Liver (tissue), 9 donors: ENCODE measurements around the gene AFF2. TPM values are rescaled to one million over a fixed set of nuclear protein-coding genes. Genes with fewer than 3 reads are reported as not detected.

Experiments used
- DNase-seq: peaks from one replicate; pipeline ENCODE4 v3.0.0-alpha.2; 2017; ENCODE audit warnings: low spot score
- H3K27ac ChIP-seq, 2 donors: one replicate each; pipeline ENCODE4 v1.7.0; 2013; ENCODE audit warnings: inconsistent platforms in 2 of 2, low read length in 2 of 2, control low read depth in 1 of 2, low read depth in 1 of 2, mild to moderate bottlenecking in 1 of 2
- H3K27me3 ChIP-seq, 4 donors: one replicate each; pipeline versions ENCODE4 v1.6.1 to v1.7.0; 2013; ENCODE audit warnings: low read length in 3 of 4, inconsistent platforms in 1 of 4, mild to moderate bottlenecking in 1 of 4, moderate library complexity in 1 of 4; ENCODE audit not compliant: control insufficient read depth in 4 of 4, insufficient read depth in 4 of 4
- H3K36me3 ChIP-seq, 4 donors: one replicate each; pipeline versions ENCODE4 v1.6.1 to v1.7.0; 2013; ENCODE audit warnings: low read length in 3 of 4, mild to moderate bottlenecking in 3 of 4, low read depth in 1 of 4, moderate library complexity in 1 of 4; ENCODE audit not compliant: control insufficient read depth in 4 of 4, insufficient read depth in 3 of 4
- H3K4me1 ChIP-seq, 4 donors: one replicate each; pipeline versions ENCODE4 v1.6.1 to v1.7.0; 2013; ENCODE audit warnings: low read length in 3 of 4, mild to moderate bottlenecking in 3 of 4, moderate library complexity in 1 of 4; ENCODE audit not compliant: control insufficient read depth in 4 of 4, insufficient read depth in 4 of 4
- H3K4me3 ChIP-seq, 3 donors: one replicate each; pipeline versions ENCODE4 v1.6.1 to v1.7.0; 2013; ENCODE audit warnings: low read length in 3 of 3, control low read depth in 1 of 3, low read depth in 1 of 3, mild to moderate bottlenecking in 1 of 3
- H3K9ac ChIP-seq, 2 donors: one replicate each; pipeline ENCODE4 v1.7.0; 2013; ENCODE audit warnings: low read length in 2 of 2, mild to moderate bottlenecking in 2 of 2, moderate library complexity in 2 of 2, control low read depth in 1 of 2, low read depth in 1 of 2
- H3K9me3 ChIP-seq, 4 donors: one replicate each; pipeline versions ENCODE4 v1.6.1 to v1.7.0; 2013; ENCODE audit warnings: low read length in 3 of 4; ENCODE audit not compliant: control insufficient read depth in 4 of 4
- EGR1 ChIP-seq, 2 donors: IDR thresholded peaks; 2 replicates each; pipeline ENCODE4 v1.6.1; 2016 to 2018; ENCODE audit warnings: antibody characterized with exemption in 2 of 2, low read depth in 2 of 2
- FOXA1 ChIP-seq: IDR thresholded peaks from 2 replicates; pipeline ENCODE4 v1.6.1; 2016; ENCODE audit warnings: antibody characterized with exemption
- FOXA2 ChIP-seq: IDR thresholded peaks from 2 replicates; pipeline ENCODE4 v1.6.1; 2016; ENCODE audit warnings: antibody characterized with exemption
- GABPA ChIP-seq, 2 donors: IDR thresholded peaks in 1 of 2; conservative IDR thresholded peaks in 1 of 2; 2 replicates each; pipeline ENCODE4 v1.6.1; 2016; ENCODE audit warnings: antibody characterized with exemption in 2 of 2, mild to moderate bottlenecking in 1 of 2, moderate library complexity in 1 of 2
- HNF4A ChIP-seq, 2 donors: conservative IDR thresholded peaks; 2 replicates each; pipeline ENCODE4 v1.6.1; 2016; ENCODE audit warnings: antibody characterized with exemption in 2 of 2, mild to moderate bottlenecking in 2 of 2
- HNF4G ChIP-seq: IDR thresholded peaks from 2 replicates; pipeline ENCODE4 v1.6.1; 2016; ENCODE audit warnings: antibody characterized with exemption
- JUND ChIP-seq, 2 donors: IDR thresholded peaks; 2 replicates each; pipeline ENCODE4 v1.6.1; 2016; ENCODE audit warnings: antibody characterized with exemption in 2 of 2
- NR2F2 ChIP-seq: IDR thresholded peaks from 2 replicates; pipeline ENCODE4 v1.6.1; 2016; ENCODE audit warnings: antibody characterized with exemption
- RAD21 ChIP-seq, 2 donors: IDR thresholded peaks; 2 replicates each; pipeline ENCODE4 v1.6.1; 2016; ENCODE audit warnings: antibody characterized with exemption in 2 of 2, mild to moderate bottlenecking in 2 of 2
- RXRA ChIP-seq, 2 donors: IDR thresholded peaks; 2 replicates each; pipeline ENCODE4 v1.6.1; 2017 to 2018; ENCODE audit warnings: antibody characterized with exemption in 2 of 2, mild to moderate bottlenecking in 1 of 2
- SP1 ChIP-seq: IDR thresholded peaks from 2 replicates; pipeline ENCODE4 v1.6.1; 2018; ENCODE audit warnings: antibody characterized with exemption, mild to moderate bottlenecking
- TAF1 ChIP-seq: conservative IDR thresholded peaks from 2 replicates; pipeline ENCODE4 v1.6.1; 2016; ENCODE audit warnings: antibody characterized with exemption, mild to moderate bottlenecking
- YY1 ChIP-seq: IDR thresholded peaks from 2 replicates; pipeline ENCODE4 v1.6.1; 2016; ENCODE audit warnings: antibody characterized with exemption, mild to moderate bottlenecking
- WGBS: extraction: QIAGEN DNeasy Blood & Tissue Kit; methylation state at CpG from one replicate; pipeline ENCODE4 v1.1.7; 2013; 5-methylcytosine and 5-hydroxymethylcytosine counted together
- polyA plus RNA-seq, 2 donors: library from polyadenylated mRNA; stranded (reverse) in 1 of 2; unstranded in 1 of 2; fragments of 200-250 nt in 1 of 2; fragments of >200 nt in 1 of 2; fragmentation: Nextera tagmentation in 1 of 2; extraction: Ambion mirVana in 1 of 2; gene quantifications; one replicate each; pipeline versions ENCODE4 v1.2.1 to v1.2.3, GENCODE V29; 2013 to 2015
- total RNA-seq, 2 donors: library from RNA; depleted of rRNA; stranded (reverse); fragments of >200 nt; gene quantifications; one replicate each; pipeline ENCODE4 v1.2.3, GENCODE V29; 2014
- TF ChIP-seq, protein P1 (sequence below): fragments of 150-350 bp; IDR thresholded peaks from 2 replicates; pipeline ENCODE4 v1.5.1; 2017; ENCODE audit warnings: improper control_type of control experiment, low read depth, low read length; ENCODE audit not compliant: missing input control
- TF ChIP-seq, protein P2 (sequence below): IDR thresholded peaks from 2 replicates; pipeline ENCODE4 v1.6.1; 2016; ENCODE audit warnings: antibody characterized with exemption, mild to moderate bottlenecking
- TF ChIP-seq, protein P3 (sequence below): IDR thresholded peaks from 2 replicates; pipeline ENCODE4 v1.6.1; 2016; ENCODE audit warnings: antibody characterized with exemption
- TF ChIP-seq, protein P4 (sequence below): IDR thresholded peaks from 2 replicates; pipeline ENCODE4 v1.6.1; 2016; ENCODE audit warnings: antibody characterized with exemption
- donor health status: healthy.
- donor health status: healthy.
- donor health status: healthy.
- donor health status: healthy.
- donor health status: healthy.

The AFF2 gene
- total and polyA plus RNA-seq, 4 donors, result 0.01 to 1.6 (median 0.50) TPM; not detected in 1

DNA sequence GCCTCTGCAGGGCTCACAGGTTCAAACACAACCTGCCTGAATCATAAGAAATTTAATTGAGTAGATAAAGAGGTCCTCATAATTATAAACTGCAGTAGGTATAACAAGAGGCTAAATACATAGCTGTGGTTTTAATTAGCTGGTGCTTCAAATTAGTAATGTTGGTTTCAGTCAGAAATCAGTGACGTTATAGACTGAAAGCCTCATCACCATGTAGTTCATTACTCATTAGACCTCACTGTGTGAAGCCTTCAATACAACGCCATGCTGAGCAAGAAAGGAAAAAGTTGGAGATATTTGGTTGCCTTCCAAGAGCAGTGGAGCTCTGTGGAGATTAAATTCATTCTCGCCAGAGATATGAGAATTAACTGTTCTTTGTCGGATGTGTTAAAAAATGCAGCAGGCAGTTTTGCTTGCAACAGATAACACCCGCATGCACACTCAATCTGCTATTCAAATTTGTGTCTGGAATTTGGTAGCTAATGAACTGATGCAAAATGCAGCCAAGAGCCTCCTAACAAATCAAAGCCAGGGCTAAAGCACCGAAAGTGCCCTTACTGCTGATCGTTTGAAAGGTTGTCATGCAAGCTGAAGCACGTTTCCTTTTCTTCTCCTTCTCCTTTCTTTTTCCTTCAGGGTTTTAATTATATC lies 148.9 kb downstream of the AFF2 start:
- DNase-seq, result no peak
- no peak overlapping the region for H3K27ac ChIP-seq
- no peaks in the 10 kb centered on the region for H3K36me3 ChIP-seq
- no peak overlapping the region for H3K4me3 ChIP-seq
- H3K4me1 ChIP-seq, result no peaks in the 10 kb centered on the region
- 54% methylated on average over 8 of the region's 8 CpGs for WGBS
- peaks cover 0 to 3% (median 0%) of the 10 kb centered on the region in 4 donors for H3K27me3 ChIP-seq
- no peak for TF ChIP-seq EGR1 (IDR thresholded peaks at IDR 0.05; ENCODE audit: low read depth in 2 of 2)
- no peak for TF ChIP-seq FOXA2
- TF ChIP-seq, protein P1, sequence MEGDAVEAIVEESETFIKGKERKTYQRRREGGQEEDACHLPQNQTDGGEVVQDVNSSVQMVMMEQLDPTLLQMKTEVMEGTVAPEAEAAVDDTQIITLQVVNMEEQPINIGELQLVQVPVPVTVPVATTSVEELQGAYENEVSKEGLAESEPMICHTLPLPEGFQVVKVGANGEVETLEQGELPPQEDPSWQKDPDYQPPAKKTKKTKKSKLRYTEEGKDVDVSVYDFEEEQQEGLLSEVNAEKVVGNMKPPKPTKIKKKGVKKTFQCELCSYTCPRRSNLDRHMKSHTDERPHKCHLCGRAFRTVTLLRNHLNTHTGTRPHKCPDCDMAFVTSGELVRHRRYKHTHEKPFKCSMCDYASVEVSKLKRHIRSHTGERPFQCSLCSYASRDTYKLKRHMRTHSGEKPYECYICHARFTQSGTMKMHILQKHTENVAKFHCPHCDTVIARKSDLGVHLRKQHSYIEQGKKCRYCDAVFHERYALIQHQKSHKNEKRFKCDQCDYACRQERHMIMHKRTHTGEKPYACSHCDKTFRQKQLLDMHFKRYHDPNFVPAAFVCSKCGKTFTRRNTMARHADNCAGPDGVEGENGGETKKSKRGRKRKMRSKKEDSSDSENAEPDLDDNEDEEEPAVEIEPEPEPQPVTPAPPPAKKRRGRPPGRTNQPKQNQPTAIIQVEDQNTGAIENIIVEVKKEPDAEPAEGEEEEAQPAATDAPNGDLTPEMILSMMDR, result no peak
- no peak for TF ChIP-seq FOXA1
- TF ChIP-seq TAF1, result no peak
- TF ChIP-seq JUND (IDR thresholded peaks at IDR 0.05), result no peak
- TF ChIP-seq GABPA (IDR thresholded peaks at IDR 0.05 in 1 of 2, conservative IDR thresholded peaks at IDR 0.05 in 1 of 2), result no peak
- TF ChIP-seq SP1, result no peak
- TF ChIP-seq, protein P2, sequence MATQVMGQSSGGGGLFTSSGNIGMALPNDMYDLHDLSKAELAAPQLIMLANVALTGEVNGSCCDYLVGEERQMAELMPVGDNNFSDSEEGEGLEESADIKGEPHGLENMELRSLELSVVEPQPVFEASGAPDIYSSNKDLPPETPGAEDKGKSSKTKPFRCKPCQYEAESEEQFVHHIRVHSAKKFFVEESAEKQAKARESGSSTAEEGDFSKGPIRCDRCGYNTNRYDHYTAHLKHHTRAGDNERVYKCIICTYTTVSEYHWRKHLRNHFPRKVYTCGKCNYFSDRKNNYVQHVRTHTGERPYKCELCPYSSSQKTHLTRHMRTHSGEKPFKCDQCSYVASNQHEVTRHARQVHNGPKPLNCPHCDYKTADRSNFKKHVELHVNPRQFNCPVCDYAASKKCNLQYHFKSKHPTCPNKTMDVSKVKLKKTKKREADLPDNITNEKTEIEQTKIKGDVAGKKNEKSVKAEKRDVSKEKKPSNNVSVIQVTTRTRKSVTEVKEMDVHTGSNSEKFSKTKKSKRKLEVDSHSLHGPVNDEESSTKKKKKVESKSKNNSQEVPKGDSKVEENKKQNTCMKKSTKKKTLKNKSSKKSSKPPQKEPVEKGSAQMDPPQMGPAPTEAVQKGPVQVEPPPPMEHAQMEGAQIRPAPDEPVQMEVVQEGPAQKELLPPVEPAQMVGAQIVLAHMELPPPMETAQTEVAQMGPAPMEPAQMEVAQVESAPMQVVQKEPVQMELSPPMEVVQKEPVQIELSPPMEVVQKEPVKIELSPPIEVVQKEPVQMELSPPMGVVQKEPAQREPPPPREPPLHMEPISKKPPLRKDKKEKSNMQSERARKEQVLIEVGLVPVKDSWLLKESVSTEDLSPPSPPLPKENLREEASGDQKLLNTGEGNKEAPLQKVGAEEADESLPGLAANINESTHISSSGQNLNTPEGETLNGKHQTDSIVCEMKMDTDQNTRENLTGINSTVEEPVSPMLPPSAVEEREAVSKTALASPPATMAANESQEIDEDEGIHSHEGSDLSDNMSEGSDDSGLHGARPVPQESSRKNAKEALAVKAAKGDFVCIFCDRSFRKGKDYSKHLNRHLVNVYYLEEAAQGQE, result no peak
- TF ChIP-seq, protein P3, sequence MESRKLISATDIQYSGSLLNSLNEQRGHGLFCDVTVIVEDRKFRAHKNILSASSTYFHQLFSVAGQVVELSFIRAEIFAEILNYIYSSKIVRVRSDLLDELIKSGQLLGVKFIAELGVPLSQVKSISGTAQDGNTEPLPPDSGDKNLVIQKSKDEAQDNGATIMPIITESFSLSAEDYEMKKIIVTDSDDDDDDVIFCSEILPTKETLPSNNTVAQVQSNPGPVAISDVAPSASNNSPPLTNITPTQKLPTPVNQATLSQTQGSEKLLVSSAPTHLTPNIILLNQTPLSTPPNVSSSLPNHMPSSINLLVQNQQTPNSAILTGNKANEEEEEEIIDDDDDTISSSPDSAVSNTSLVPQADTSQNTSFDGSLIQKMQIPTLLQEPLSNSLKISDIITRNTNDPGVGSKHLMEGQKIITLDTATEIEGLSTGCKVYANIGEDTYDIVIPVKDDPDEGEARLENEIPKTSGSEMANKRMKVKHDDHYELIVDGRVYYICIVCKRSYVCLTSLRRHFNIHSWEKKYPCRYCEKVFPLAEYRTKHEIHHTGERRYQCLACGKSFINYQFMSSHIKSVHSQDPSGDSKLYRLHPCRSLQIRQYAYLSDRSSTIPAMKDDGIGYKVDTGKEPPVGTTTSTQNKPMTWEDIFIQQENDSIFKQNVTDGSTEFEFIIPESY, result no peak
- H3K9ac ChIP-seq, result no peak overlapping the region
- H3K9me3 ChIP-seq, result no peaks in the 10 kb centered on the region

DNA sequence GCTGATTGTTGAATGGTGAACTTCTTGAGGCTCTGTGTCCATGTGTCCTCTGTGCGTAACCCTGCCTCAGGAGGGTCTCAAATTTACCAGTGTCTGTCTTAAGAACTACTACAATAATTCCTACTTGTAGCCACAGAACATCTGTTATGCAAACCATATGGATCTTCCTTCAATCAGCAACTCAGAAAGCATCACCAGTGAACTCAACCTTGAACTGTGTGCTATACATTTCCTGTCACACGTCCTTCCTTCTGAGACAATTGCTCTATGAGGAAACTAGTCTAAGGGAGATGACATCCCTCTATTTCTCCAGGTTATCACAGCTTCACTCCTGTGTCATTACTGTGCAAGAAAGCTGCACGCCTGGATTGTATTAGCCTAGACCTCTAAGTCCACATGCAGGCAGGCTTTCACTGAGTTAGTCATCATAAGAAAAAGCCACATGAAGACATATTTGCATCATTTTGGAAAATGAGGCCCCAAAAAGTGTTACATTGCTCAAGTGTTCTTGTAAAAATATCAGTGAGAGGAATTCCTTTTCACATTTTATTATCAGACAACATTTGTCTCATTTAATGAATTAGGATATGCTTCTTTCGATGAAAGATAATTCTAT lies 157.8 kb downstream of the AFF2 start:
- H3K36me3 ChIP-seq, result no peaks in the 10 kb centered on the region
- peaks cover 0 to 2% (median 0%) of the 10 kb centered on the region in 4 donors for H3K9me3 ChIP-seq
- H3K4me1 ChIP-seq, result no peaks in the 10 kb centered on the region
- no peak overlapping the region for H3K9ac ChIP-seq
- WGBS, result 66% methylated on average over 4 of the region's 4 CpGs
- H3K4me3 ChIP-seq, result no peak overlapping the region
- peaks cover 0 to 2% (median 0%) of the 10 kb centered on the region in 4 donors for H3K27me3 ChIP-seq
- H3K27ac ChIP-seq, result no peak overlapping the region
- no peak for DNase-seq
- TF ChIP-seq, protein P3, result no peak
- TF ChIP-seq EGR1 (IDR thresholded peaks at IDR 0.05; ENCODE audit: low read depth in 2 of 2) (no peak), GABPA (IDR thresholded peaks at IDR 0.05 in 1 of 2, conservative IDR thresholded peaks at IDR 0.05 in 1 of 2) (no peak), YY1 (no peak), FOXA2 (no peak), NR2F2 (no peak), RAD21 (IDR thresholded peaks at IDR 0.05) (no peak), JUND (IDR thresholded peaks at IDR 0.05) (no peak), TAF1 (no peak), RXRA (IDR thresholded peaks at IDR 0.05) (no peak), HNF4A (conservative IDR thresholded peaks at IDR 0.05) (no peak), HNF4G (no peak)
- TF ChIP-seq, protein P2, result no peak
- TF ChIP-seq, protein P4, sequence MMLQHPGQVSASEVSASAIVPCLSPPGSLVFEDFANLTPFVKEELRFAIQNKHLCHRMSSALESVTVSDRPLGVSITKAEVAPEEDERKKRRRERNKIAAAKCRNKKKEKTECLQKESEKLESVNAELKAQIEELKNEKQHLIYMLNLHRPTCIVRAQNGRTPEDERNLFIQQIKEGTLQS, result no peak
